ENCODE results near the gene LTBP1. TPM values are rescaled to one million over a fixed set of nuclear protein-coding genes. Genes with fewer than 3 reads are reported as not detected.
A peak's percentile ranks its signal among the peaks of the same experiment; 100 is the strongest.

The LTBP1 gene
- total and polyA plus RNA-seq, 2 of the 13 experiments (the other 11 are each of a cell fraction or from before 2014, with no cell fraction given): 0.12 to 0.22 TPM

DNA sequence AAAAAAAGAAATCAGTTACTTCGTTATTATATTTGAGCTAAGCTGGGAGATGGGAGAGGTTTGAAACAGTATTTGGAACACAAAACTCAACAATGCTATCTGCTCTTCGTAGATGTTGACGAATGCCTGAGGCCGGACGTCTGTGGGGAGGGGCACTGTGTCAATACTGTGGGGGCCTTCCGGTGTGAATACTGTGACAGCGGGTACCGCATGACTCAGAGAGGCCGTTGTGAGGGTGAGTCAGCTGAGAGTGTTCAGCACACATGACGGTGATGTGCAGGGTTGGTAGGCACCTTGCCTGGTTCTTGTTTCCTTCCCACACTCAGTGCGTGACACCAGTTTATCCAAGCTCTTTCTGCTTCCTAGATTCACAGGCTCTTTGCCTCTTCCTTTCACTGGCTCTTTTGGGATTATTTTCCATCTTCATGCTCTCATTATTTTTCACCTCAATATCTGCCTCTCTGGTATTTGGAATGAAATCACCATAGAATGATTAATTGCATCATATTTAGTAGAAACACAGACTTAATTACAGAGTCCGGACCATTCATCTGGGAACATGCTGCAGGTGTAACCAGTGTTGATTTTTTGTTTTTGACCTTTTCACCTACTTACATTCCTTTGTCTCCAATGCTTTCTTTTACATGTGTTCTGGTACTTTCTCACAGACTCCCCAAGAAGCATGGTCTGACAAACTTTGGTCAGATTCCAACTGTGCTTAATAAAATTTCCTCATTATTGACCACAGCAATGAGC is 329.1 kb downstream of the LTBP1 start (continued):
- TF ChIP-seq PAX8 (CRISPR knock-in tag; IDR thresholded peaks at IDR 0.05; ENCODE audit: borderline replicate concordance): no peak
- TF ChIP-seq ZNF552 (CRISPR knock-in tag; IDR thresholded peaks at IDR 0.05; ENCODE audit: borderline replicate concordance): no peak
- TF ChIP-seq RXRB (CRISPR knock-in tag; IDR thresholded peaks at IDR 0.05; ENCODE audit: borderline replicate concordance): 0 out of 2 replicates have a peak, but pooled peaks have one; percentile 38
- TF ChIP-seq BRCA1 (CRISPR knock-in tag; IDR thresholded peaks at IDR 0.05): no peak
- TF ChIP-seq, protein P1, sequence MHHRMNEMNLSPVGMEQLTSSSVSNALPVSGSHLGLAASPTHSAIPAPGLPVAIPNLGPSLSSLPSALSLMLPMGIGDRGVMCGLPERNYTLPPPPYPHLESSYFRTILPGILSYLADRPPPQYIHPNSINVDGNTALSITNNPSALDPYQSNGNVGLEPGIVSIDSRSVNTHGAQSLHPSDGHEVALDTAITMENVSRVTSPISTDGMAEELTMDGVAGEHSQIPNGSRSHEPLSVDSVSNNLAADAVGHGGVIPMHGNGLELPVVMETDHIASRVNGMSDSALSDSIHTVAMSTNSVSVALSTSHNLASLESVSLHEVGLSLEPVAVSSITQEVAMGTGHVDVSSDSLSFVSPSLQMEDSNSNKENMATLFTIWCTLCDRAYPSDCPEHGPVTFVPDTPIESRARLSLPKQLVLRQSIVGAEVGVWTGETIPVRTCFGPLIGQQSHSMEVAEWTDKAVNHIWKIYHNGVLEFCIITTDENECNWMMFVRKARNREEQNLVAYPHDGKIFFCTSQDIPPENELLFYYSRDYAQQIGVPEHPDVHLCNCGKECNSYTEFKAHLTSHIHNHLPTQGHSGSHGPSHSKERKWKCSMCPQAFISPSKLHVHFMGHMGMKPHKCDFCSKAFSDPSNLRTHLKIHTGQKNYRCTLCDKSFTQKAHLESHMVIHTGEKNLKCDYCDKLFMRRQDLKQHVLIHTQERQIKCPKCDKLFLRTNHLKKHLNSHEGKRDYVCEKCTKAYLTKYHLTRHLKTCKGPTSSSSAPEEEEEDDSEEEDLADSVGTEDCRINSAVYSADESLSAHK (CRISPR knock-in tag; IDR thresholded peaks at IDR 0.05; ENCODE audit: borderline replicate concordance): no peak
- TF ChIP-seq, protein P2, sequence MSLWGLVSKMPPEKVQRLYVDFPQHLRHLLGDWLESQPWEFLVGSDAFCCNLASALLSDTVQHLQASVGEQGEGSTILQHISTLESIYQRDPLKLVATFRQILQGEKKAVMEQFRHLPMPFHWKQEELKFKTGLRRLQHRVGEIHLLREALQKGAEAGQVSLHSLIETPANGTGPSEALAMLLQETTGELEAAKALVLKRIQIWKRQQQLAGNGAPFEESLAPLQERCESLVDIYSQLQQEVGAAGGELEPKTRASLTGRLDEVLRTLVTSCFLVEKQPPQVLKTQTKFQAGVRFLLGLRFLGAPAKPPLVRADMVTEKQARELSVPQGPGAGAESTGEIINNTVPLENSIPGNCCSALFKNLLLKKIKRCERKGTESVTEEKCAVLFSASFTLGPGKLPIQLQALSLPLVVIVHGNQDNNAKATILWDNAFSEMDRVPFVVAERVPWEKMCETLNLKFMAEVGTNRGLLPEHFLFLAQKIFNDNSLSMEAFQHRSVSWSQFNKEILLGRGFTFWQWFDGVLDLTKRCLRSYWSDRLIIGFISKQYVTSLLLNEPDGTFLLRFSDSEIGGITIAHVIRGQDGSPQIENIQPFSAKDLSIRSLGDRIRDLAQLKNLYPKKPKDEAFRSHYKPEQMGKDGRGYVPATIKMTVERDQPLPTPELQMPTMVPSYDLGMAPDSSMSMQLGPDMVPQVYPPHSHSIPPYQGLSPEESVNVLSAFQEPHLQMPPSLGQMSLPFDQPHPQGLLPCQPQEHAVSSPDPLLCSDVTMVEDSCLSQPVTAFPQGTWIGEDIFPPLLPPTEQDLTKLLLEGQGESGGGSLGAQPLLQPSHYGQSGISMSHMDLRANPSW (CRISPR knock-in tag; IDR thresholded peaks at IDR 0.05; ENCODE audit: borderline replicate concordance): peak; percentile 65; the same call in 1 of the 2 replicates
- TF ChIP-seq IRX3 (CRISPR knock-in tag; IDR thresholded peaks at IDR 0.05; ENCODE audit: borderline replicate concordance, low read depth): no peak
- no peak for TF ChIP-seq ZNF263 (CRISPR knock-in tag; IDR thresholded peaks at IDR 0.05)
- TF ChIP-seq ZFP62 (CRISPR knock-in tag; IDR thresholded peaks at IDR 0.05): no peak
- TF ChIP-seq HOXA3 (CRISPR knock-in tag; IDR thresholded peaks at IDR 0.05): no peak
- no peak for TF ChIP-seq MIER2 (CRISPR knock-in tag; IDR thresholded peaks at IDR 0.05)
- TF ChIP-seq ZNF746 (CRISPR knock-in tag; IDR thresholded peaks at IDR 0.05): 0 out of 2 replicates have a peak, but pooled peaks have one; percentile 51
- no peak for TF ChIP-seq CENPX (CRISPR knock-in tag; IDR thresholded peaks at IDR 0.05)
- TF ChIP-seq ZNF225 (CRISPR knock-in tag; IDR thresholded peaks at IDR 0.05): 0 out of 2 replicates have a peak, but pooled peaks have one; percentile 44
- no peak for TF ChIP-seq ZNF569 (CRISPR knock-in tag; IDR thresholded peaks at IDR 0.05; ENCODE audit: borderline replicate concordance)
- no peak for TF ChIP-seq ZNF484 (CRISPR knock-in tag; IDR thresholded peaks at IDR 0.05; ENCODE audit: borderline replicate concordance, low read depth)
- no peak for TF ChIP-seq CBX2 (IDR thresholded peaks at IDR 0.05; ENCODE audit: low read depth, low read length)
- TF ChIP-seq CBX2 (CRISPR knock-in tag; IDR thresholded peaks at IDR 0.05; ENCODE audit: low read depth): peak; percentile 53; the same call in 1 of the 2 replicates
- TF ChIP-seq, protein P3, sequence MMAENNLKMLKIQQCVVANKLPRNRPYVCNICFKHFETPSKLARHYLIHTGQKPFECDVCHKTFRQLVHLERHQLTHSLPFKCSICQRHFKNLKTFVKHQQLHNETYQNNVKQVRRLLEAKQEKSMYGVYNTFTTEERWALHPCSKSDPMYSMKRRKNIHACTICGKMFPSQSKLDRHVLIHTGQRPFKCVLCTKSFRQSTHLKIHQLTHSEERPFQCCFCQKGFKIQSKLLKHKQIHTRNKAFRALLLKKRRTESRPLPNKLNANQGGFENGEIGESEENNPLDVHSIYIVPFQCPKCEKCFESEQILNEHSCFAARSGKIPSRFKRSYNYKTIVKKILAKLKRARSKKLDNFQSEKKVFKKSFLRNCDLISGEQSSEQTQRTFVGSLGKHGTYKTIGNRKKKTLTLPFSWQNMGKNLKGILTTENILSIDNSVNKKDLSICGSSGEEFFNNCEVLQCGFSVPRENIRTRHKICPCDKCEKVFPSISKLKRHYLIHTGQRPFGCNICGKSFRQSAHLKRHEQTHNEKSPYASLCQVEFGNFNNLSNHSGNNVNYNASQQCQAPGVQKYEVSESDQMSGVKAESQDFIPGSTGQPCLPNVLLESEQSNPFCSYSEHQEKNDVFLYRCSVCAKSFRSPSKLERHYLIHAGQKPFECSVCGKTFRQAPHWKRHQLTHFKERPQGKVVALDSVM (CRISPR knock-in tag; IDR thresholded peaks at IDR 0.05): no peak
- TF ChIP-seq, protein P4, sequence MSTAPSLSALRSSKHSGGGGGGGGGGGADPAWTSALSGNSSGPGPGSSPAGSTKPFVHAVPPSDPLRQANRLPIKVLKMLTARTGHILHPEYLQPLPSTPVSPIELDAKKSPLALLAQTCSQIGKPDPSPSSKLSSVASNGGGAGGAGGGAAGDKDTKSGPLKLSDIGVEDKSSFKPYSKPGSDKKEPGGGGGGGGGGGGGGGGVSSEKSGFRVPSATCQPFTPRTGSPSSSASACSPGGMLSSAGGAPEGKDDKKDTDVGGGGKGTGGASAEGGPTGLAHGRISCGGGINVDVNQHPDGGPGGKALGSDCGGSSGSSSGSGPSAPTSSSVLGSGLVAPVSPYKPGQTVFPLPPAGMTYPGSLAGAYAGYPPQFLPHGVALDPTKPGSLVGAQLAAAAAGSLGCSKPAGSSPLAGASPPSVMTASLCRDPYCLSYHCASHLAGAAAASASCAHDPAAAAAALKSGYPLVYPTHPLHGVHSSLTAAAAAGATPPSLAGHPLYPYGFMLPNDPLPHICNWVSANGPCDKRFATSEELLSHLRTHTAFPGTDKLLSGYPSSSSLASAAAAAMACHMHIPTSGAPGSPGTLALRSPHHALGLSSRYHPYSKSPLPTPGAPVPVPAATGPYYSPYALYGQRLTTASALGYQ (CRISPR knock-in tag; IDR thresholded peaks at IDR 0.05): peak; percentile 31; the same call in 1 of the 2 replicates

All from HepG2 (cell line).